Stimulated activated memory B cell treated with anti-CD40 and anti-IgM and Interleukin-4, amounts not matched to agents 10 μg/mL and 1 μg/mL and 100 μg/mL, for 72 hours (primary cell): ENCODE data around the gene CHRNA5.

Experiments used
- ATAC-seq: fragments of 150-1000 bp; cut with Tn5 transposase; 2 replicates; pipeline ENCODE4 v1.10.0; 2021
- H3K27ac Mint-ChIP-seq: one replicate; pipeline ENCODE4 v1.8.0; 2022; ENCODE audit warnings: mild to moderate bottlenecking, mixed read lengths
- H3K27me3 Mint-ChIP-seq: one replicate; pipeline ENCODE4 v1.8.0; 2022; ENCODE audit warnings: mixed read lengths
- H3K36me3 Mint-ChIP-seq: one replicate; pipeline ENCODE4 v1.8.0; 2022; ENCODE audit warnings: mixed read lengths
- H3K4me1 Mint-ChIP-seq: one replicate; pipeline ENCODE4 v1.8.0; 2022; ENCODE audit warnings: mixed read lengths
- H3K4me3 Mint-ChIP-seq: one replicate; pipeline ENCODE4 v1.8.0; 2022; ENCODE audit warnings: mild to moderate bottlenecking, moderate library complexity, mixed read lengths
- H3K9me3 Mint-ChIP-seq: one replicate; pipeline ENCODE4 v1.8.0; 2022; ENCODE audit warnings: mixed read lengths

CHRNA5 gene

GRCh38 chr15:78621810-78622402 lies 56.6 kb downstream of the CHRNA5 start:
- H3K4me1 Mint-ChIP-seq, result no peaks in the 10 kb centered on the region
- ATAC-seq, result no peak
- H3K36me3 Mint-ChIP-seq, result no peaks in the 10 kb centered on the region
- H3K27ac Mint-ChIP-seq, result no peak overlapping the region
- H3K4me3 Mint-ChIP-seq, result no peak overlapping the region
- H3K9me3 Mint-ChIP-seq, result no peaks in the 10 kb centered on the region
- peaks cover 54% of the 10 kb centered on the region for H3K27me3 Mint-ChIP-seq

GRCh38 chr15:78623786-78624497 lies 58.6 kb downstream of the CHRNA5 start:
- no peak for ATAC-seq
- H3K9me3 Mint-ChIP-seq, result no peaks in the 10 kb centered on the region
- H3K4me3 Mint-ChIP-seq, result no peak overlapping the region
- no peaks in the 10 kb centered on the region for H3K4me1 Mint-ChIP-seq
- H3K36me3 Mint-ChIP-seq, result no peaks in the 10 kb centered on the region
- peaks cover 56% of the 10 kb centered on the region for H3K27me3 Mint-ChIP-seq
- no peak overlapping the region for H3K27ac Mint-ChIP-seq

GRCh38 chr15:78624651-78625590 lies 59.6 kb downstream of the CHRNA5 start:
- no peaks in the 10 kb centered on the region for H3K9me3 Mint-ChIP-seq
- H3K4me1 Mint-ChIP-seq, result no peaks in the 10 kb centered on the region
- ATAC-seq, result peak; percentile 38
- no peak overlapping the region for H3K4me3 Mint-ChIP-seq
- no peak overlapping the region for H3K27ac Mint-ChIP-seq
- H3K36me3 Mint-ChIP-seq, result no peaks in the 10 kb centered on the region
- peaks cover 55% of the 10 kb centered on the region for H3K27me3 Mint-ChIP-seq

- Mint-ChIP-seq H3K9me3 (no peaks in the 10 kb centered on the region), H3K4me1 (no peaks in the 10 kb centered on the region), H3K4me3 (no peak overlapping the region), H3K27ac (no peak overlapping the region), H3K27me3 (peaks cover 53% of the 10 kb centered on the region), H3K36me3 (no peaks in the 10 kb centered on the region)
- ATAC-seq, result no peak
Measured at GRCh38 chr15:78625606-78626280, 60.4 kb downstream of the CHRNA5 start.

GRCh38 chr15:78626381-78626995 lies 61.2 kb downstream of the CHRNA5 start:
- Mint-ChIP-seq H3K4me1 (no peaks in the 10 kb centered on the region), H3K27ac (no peak overlapping the region), H3K4me3 (no peak overlapping the region), H3K27me3 (peaks cover 48% of the 10 kb centered on the region), H3K9me3 (no peaks in the 10 kb centered on the region), H3K36me3 (no peaks in the 10 kb centered on the region)
- ATAC-seq, result no peak

GRCh38 chr15:78627348-78627747 lies 62.0 kb downstream of the CHRNA5 start:
- Mint-ChIP-seq H3K4me3 (no peak overlapping the region), H3K27me3 (peaks cover 45% of the 10 kb centered on the region)
- ATAC-seq, result no peak

GRCh38 chr15:78628227-78628626 lies 62.9 kb downstream of the CHRNA5 start:
- Mint-ChIP-seq H3K9me3 (peaks cover 5% of the 10 kb centered on the region), H3K27ac (no peak overlapping the region), H3K4me3 (no peak overlapping the region), H3K27me3 (peaks cover 45% of the 10 kb centered on the region), H3K4me1 (no peaks in the 10 kb centered on the region), H3K36me3 (no peaks in the 10 kb centered on the region)
- no peak for ATAC-seq

More at GRCh38 chr15:78627348-78627747, 62.0 kb downstream of the CHRNA5 start:
- H3K36me3 Mint-ChIP-seq, result no peaks in the 10 kb centered on the region
- no peaks in the 10 kb centered on the region for H3K4me1 Mint-ChIP-seq
- H3K9me3 Mint-ChIP-seq, result no peaks in the 10 kb centered on the region
- H3K27ac Mint-ChIP-seq, result no peak overlapping the region

GRCh38 chr15:78629031-78629715 lies 63.9 kb downstream of the CHRNA5 start:
- Mint-ChIP-seq H3K27me3 (peaks cover 41% of the 10 kb centered on the region), H3K36me3 (no peaks in the 10 kb centered on the region), H3K4me1 (no peaks in the 10 kb centered on the region), H3K4me3 (no peak overlapping the region), H3K27ac (no peak overlapping the region), H3K9me3 (peaks cover 8% of the 10 kb centered on the region)
- no peak for ATAC-seq

- no peaks in the 10 kb centered on the region for H3K36me3 Mint-ChIP-seq
Measured at GRCh38 chr15:78629716-78630065, 64.4 kb downstream of the CHRNA5 start.

GRCh38 chr15:78630886-78631633 lies 65.7 kb downstream of the CHRNA5 start:
- H3K36me3 Mint-ChIP-seq, result no peaks in the 10 kb centered on the region
- H3K27me3 Mint-ChIP-seq, result peaks cover 46% of the 10 kb centered on the region
- H3K27ac Mint-ChIP-seq, result no peak overlapping the region
- no peak overlapping the region for H3K4me3 Mint-ChIP-seq
- no peaks in the 10 kb centered on the region for H3K4me1 Mint-ChIP-seq
- H3K9me3 Mint-ChIP-seq, result peaks cover 8% of the 10 kb centered on the region
- no peak for ATAC-seq

More at GRCh38 chr15:78629716-78630065, 64.4 kb downstream of the CHRNA5 start:
- Mint-ChIP-seq H3K4me3 (no peak overlapping the region), H3K27me3 (peaks cover 40% of the 10 kb centered on the region), H3K27ac (no peak overlapping the region), H3K4me1 (no peaks in the 10 kb centered on the region), H3K9me3 (peaks cover 8% of the 10 kb centered on the region)
- no peak for ATAC-seq

- H3K9me3 Mint-ChIP-seq, result peaks cover 8% of the 10 kb centered on the region
- H3K36me3 Mint-ChIP-seq, result no peaks in the 10 kb centered on the region
- ATAC-seq, result no peak
- peaks cover 56% of the 10 kb centered on the region for H3K27me3 Mint-ChIP-seq
- H3K4me3 Mint-ChIP-seq, result no peak overlapping the region
- H3K4me1 Mint-ChIP-seq, result no peaks in the 10 kb centered on the region
- no peak overlapping the region for H3K27ac Mint-ChIP-seq
Measured at GRCh38 chr15:78633348-78633747, 68.0 kb downstream of the CHRNA5 start.

- H3K4me3 Mint-ChIP-seq, result no peak overlapping the region
- no peak overlapping the region for H3K27ac Mint-ChIP-seq
- H3K9me3 Mint-ChIP-seq, result peaks cover 8% of the 10 kb centered on the region
- no peak for ATAC-seq
- H3K27me3 Mint-ChIP-seq, result peaks cover 53% of the 10 kb centered on the region
- H3K36me3 Mint-ChIP-seq, result no peaks in the 10 kb centered on the region
- H3K4me1 Mint-ChIP-seq, result no peaks in the 10 kb centered on the region
Measured at GRCh38 chr15:78634210-78635145, 69.2 kb downstream of the CHRNA5 start.

GRCh38 chr15:78635346-78635745 lies 70.0 kb downstream of the CHRNA5 start:
- Mint-ChIP-seq H3K4me1 (no peaks in the 10 kb centered on the region), H3K27me3 (peaks cover 50% of the 10 kb centered on the region), H3K4me3 (no peak overlapping the region), H3K9me3 (peaks cover 8% of the 10 kb centered on the region), H3K27ac (no peak overlapping the region), H3K36me3 (no peaks in the 10 kb centered on the region)
- ATAC-seq, result no peak
